Activated naive CD8-positive, alpha-beta T cell (primary cell): ENCODE measurements around the gene CXorf65.

ENCODE experiments used
- H3K27ac Mint-ChIP-seq: one replicate; pipeline ENCODE4 v1.8.0; 2021; ENCODE audit warnings: mixed read lengths
- H3K27me3 Mint-ChIP-seq: one replicate; pipeline ENCODE4 v1.8.0; 2021; ENCODE audit warnings: mixed read lengths
- H3K36me3 Mint-ChIP-seq: one replicate; pipeline ENCODE4 v1.8.0; 2021; ENCODE audit warnings: mixed read lengths
- H3K4me1 Mint-ChIP-seq: one replicate; pipeline ENCODE4 v1.8.0; 2021; ENCODE audit warnings: low read depth, mixed read lengths
- H3K4me3 Mint-ChIP-seq: one replicate; pipeline ENCODE4 v1.8.0; 2021; ENCODE audit warnings: mild to moderate bottlenecking, mixed read lengths
- H3K9me3 Mint-ChIP-seq: one replicate; pipeline ENCODE4 v1.8.0; 2021; ENCODE audit warnings: low read depth, mixed read lengths

Gene CXorf65

DNA sequence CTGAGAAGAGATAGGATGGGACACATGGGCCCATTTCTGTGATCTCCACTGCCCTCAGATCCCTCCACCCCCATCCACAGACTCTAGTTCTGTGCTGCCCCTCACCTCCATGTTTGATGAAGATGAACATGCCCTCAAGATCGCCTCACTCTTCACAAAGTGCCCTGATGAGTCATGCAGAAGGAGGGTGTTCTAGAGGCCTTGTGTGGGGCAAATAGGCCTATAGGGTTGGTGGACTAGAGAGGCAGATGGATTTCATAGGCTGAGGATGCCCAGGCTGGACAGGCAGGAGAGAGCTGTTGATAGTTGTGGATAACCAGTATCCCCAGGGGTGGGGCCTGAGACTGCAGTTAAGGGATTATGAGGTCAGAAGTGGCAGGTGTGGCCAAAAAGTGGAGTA is at the start of gene CXorf65:
Gene CXorf65, minus strand, starts transcription at position 314 of the 400 bp plus-strand sequence. Its CDS starts 184 bp downstream, at position 130.
- Mint-ChIP-seq H3K4me3 (peak within 1 kb of the TSS; percentile 99), H3K27ac (peak within 1 kb of the TSS; percentile 91), H3K27me3 (no peaks in the 10 kb centered on the region), H3K36me3 (peaks cover 18% of the 10 kb centered on the region), H3K4me1 (peaks cover 63% of the 10 kb centered on the region), H3K9me3 (no peaks in the 10 kb centered on the region)

DNA sequence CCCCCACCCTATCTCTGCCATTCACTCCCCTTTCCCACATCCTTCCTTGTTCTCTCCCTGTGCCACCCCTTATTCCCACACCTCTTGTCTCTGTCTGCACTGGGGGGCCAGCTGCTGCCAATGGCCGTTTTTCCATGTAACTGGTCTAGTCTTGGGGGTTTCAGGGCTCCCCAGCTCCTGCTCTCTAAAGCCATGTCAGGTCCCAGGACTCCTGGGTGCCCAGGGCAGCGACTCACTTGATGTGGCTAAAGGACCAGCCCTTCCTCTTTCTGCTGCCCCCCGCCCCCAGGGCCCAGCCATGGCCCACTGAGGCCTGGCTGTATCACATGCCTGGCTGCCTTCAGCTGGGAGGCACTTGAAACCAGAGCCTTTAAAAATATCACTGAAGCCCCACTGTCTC is 48.1 kb upstream of the CXorf65 start:
- Mint-ChIP-seq H3K27ac (no peak overlapping the region), H3K4me3 (no peak overlapping the region), H3K9me3 (no peaks in the 10 kb centered on the region), H3K4me1 (peaks cover 9% of the 10 kb centered on the region), H3K36me3 (peaks cover 3% of the 10 kb centered on the region), H3K27me3 (no peaks in the 10 kb centered on the region)

DNA sequence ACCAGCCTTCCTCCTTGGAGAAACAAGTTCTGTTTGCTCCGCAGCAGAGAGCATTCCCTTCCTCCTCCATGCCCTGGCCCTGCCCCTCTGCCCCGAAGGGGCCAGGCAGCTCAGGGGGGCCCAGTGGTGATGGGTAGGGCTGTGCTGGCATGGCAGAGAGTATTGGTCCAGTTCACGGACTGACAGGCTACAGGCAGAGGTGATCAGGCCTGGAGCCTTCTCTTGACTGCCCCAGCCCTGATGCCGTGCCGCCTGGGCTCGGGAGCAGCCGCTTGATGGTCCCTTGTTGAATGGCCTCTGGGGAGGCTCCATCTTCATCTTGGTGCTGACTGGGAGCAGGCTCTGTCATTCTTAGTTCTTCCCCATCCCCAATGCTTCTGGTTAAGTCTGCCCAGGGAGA is 47.7 kb upstream of the CXorf65 start:
- Mint-ChIP-seq H3K9me3 (no peaks in the 10 kb centered on the region), H3K27me3 (no peaks in the 10 kb centered on the region), H3K4me1 (peaks cover 6% of the 10 kb centered on the region), H3K36me3 (peaks cover 3% of the 10 kb centered on the region), H3K27ac (no peak overlapping the region), H3K4me3 (no peak overlapping the region)

DNA sequence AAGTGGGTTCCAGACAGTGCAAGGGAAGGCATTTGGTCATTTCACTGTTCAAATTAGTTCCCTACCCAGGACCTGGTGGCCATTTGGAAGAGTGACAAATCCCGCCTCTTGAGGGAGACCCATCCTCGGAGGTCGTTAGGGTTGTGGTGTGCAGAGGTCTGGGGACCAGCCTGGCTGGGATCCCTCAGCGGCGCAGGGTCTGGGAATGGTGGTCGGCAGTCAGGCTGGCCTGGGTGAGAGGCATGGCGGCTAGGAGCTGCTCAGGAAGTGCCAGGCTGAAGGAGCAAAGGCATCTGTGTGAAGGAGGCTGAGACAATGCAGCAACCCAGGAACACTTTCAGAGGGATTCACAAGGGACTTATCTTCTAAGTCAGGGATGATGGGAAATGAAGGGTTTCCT is 44.8 kb upstream of the CXorf65 start:
- peaks cover 3% of the 10 kb centered on the region for H3K36me3 Mint-ChIP-seq
- peaks cover 3% of the 10 kb centered on the region for H3K4me1 Mint-ChIP-seq
- no peak overlapping the region for H3K4me3 Mint-ChIP-seq
- no peaks in the 10 kb centered on the region for H3K9me3 Mint-ChIP-seq
- no peak overlapping the region for H3K27ac Mint-ChIP-seq
- no peaks in the 10 kb centered on the region for H3K27me3 Mint-ChIP-seq

DNA sequence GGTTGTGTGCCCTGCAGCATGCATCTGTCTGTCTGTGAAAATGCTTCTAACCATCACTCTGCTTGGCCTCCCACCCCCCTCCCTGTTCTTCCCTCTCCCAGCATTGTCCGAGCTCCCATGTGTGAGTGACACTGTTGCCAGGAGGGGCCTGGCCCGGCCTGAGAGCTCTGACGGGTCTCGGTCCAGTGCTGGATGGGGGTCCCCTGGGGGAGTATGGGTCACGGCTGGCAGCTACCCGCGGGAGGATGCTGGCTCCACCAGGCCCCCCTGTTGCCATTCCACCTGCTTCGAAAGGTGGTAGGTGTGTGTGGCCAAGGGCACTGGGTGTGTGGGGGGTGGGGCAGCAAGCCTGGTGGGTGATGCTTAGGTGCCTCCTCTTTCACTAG is 41.7 kb upstream of the CXorf65 start:
- H3K27me3 Mint-ChIP-seq: no peaks in the 10 kb centered on the region
- H3K4me3 Mint-ChIP-seq: no peak overlapping the region
- peaks cover 12% of the 10 kb centered on the region for H3K4me1 Mint-ChIP-seq
- no peaks in the 10 kb centered on the region for H3K9me3 Mint-ChIP-seq
- H3K27ac Mint-ChIP-seq: no peak overlapping the region
- H3K36me3 Mint-ChIP-seq: no peaks in the 10 kb centered on the region

DNA sequence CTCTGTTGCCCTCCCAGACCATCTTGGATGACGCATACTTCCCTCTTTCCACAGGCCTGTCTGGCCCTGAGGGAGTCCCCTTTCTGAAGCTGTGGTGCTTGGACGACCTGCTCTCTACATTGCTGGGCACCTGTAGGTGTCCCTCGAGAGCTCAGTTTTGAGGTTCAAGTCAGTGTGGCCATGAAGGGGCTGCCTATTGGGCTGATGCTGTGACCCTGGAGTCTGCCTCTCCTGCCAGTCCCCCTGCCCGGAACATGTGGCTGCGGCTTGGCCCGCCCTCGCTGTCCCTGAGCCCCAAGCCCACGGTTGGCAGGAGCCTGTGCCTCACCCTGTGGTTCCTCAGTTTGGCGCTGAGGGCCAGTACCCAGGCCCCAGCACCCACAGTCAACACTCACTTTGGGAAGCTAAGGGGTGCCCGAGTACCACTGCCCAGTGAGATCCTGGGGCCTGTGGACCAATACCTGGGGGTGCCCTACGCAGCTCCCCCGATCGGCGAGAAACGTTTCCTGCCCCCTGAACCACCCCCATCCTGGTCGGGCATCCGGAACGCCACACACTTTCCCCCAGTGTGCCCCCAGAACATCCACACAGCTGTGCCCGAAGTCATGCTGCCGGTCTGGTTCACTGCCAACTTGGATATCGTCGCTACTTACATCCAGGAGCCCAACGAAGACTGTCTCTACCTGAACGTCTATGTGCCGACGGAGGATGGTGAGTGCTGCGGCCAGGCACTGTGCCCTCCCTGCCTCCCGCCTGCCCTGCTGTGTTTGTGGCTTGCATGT is 41.1 kb upstream of the CXorf65 start:
- no peak overlapping the region for H3K4me3 Mint-ChIP-seq
- H3K27ac Mint-ChIP-seq: no peak overlapping the region
- peaks cover 12% of the 10 kb centered on the region for H3K4me1 Mint-ChIP-seq

DNA sequence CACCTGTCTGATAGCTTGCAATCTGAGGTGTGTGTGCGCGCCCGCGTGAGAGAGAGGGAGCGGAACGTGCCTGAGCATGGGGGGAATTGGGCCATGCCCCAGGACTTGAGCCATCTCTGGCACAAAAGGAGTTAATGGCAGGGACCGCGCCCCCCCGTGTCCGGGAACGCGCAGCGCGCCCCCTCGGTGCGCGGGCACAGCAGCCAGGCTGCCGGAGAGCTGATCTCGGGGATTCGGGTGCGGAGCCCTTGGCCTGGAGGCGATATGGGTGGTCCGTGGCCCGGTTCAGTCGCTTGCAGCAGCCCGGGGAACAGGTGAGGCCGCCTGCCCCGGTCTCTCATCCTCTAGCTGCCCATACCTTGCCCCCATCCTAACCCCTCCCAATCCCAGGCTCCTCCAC is 38.1 kb upstream of the CXorf65 start, which contains the start of gene NLGN3:
Gene NLGN3, plus strand, starts transcription at position 191 of the 400 bp plus-strand sequence. CDS start 2,909 bp downstream, outside the sequence.
- Mint-ChIP-seq H3K27me3 (no peaks in the 10 kb centered on the region), H3K4me1 (peaks cover 12% of the 10 kb centered on the region), H3K36me3 (no peaks in the 10 kb centered on the region), H3K27ac (no peak within 1 kb of the TSS), H3K9me3 (no peaks in the 10 kb centered on the region), H3K4me3 (no peak within 1 kb of the TSS)

More for the DNA sequence above, 41.1 kb upstream of the CXorf65 start:
- Mint-ChIP-seq H3K9me3 (no peaks in the 10 kb centered on the region), H3K27me3 (no peaks in the 10 kb centered on the region), H3K36me3 (no peaks in the 10 kb centered on the region)

DNA sequence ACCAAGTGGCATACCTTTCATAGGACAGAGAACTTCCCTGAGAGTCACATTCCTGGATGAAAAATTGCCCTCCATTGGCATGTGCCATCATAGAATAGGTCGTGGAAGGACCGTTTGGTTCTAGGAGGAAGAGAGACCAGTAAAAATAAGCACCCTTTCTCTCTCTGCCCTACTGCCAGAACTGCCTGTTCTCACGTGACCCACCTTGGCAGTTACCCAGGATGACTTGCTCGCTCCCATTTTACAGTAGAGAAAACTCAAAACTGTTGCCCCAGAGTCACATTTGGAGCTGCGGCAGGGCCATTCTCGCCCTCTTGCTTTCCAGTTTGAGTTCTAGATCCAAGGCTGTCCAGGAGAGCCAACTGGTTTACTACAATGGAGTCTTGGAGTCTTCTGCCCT is 37.0 kb upstream of the CXorf65 start:
- H3K4me1 Mint-ChIP-seq: peaks cover 20% of the 10 kb centered on the region
- no peak overlapping the region for H3K27ac Mint-ChIP-seq
- H3K36me3 Mint-ChIP-seq: peaks cover 4% of the 10 kb centered on the region
- H3K27me3 Mint-ChIP-seq: no peaks in the 10 kb centered on the region
- H3K9me3 Mint-ChIP-seq: no peaks in the 10 kb centered on the region
- no peak overlapping the region for H3K4me3 Mint-ChIP-seq

DNA sequence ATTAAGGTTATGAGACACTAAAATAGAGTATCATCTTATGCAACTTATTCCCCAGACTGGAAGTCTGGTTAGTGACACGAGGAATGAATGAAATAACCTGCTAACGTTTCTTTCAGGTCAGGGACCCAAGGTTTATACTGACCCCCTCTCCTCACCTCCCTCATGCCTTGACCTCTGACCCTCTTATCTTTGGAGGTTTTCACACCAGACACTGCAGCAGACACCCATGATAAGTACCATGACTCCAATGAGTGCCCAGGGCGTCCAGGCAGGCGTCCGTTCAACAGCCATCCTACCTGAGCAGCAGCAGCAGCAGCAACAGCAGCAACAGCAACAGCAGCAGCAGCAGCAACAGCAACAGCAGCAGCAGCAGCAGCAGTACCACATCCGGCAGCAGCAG is 33.9 kb upstream of the CXorf65 start:
- H3K27ac Mint-ChIP-seq: no peak overlapping the region
- no peak overlapping the region for H3K4me3 Mint-ChIP-seq
- no peaks in the 10 kb centered on the region for H3K27me3 Mint-ChIP-seq
- peaks cover 14% of the 10 kb centered on the region for H3K4me1 Mint-ChIP-seq
- no peaks in the 10 kb centered on the region for H3K9me3 Mint-ChIP-seq
- H3K36me3 Mint-ChIP-seq: peaks cover 4% of the 10 kb centered on the region

DNA sequence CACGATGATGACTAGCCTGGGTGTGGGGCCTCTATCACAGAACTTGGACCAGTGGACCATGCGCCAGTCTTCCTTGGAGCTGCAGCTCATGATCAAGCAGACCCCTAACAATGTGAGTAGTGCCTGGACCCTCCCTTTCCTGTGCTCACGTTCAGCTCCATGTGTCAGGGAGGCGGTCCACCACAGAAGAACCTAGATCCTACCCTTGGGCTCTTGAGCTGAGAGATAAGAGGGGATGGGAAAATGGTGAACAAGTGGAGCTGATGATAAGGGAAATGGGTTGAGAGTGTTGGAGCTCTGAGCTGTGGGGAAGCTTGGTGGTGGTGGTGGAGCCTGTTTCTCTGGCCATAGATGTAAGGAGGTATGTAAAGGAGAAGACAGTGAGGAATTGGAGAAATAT is 25.0 kb upstream of the CXorf65 start:
- peak overlapping the region; percentile 28 for H3K27ac Mint-ChIP-seq
- H3K4me1 Mint-ChIP-seq: peaks cover 17% of the 10 kb centered on the region
- H3K36me3 Mint-ChIP-seq: peaks cover 7% of the 10 kb centered on the region
- H3K27me3 Mint-ChIP-seq: no peaks in the 10 kb centered on the region
- no peaks in the 10 kb centered on the region for H3K9me3 Mint-ChIP-seq
- no peak overlapping the region for H3K4me3 Mint-ChIP-seq

DNA sequence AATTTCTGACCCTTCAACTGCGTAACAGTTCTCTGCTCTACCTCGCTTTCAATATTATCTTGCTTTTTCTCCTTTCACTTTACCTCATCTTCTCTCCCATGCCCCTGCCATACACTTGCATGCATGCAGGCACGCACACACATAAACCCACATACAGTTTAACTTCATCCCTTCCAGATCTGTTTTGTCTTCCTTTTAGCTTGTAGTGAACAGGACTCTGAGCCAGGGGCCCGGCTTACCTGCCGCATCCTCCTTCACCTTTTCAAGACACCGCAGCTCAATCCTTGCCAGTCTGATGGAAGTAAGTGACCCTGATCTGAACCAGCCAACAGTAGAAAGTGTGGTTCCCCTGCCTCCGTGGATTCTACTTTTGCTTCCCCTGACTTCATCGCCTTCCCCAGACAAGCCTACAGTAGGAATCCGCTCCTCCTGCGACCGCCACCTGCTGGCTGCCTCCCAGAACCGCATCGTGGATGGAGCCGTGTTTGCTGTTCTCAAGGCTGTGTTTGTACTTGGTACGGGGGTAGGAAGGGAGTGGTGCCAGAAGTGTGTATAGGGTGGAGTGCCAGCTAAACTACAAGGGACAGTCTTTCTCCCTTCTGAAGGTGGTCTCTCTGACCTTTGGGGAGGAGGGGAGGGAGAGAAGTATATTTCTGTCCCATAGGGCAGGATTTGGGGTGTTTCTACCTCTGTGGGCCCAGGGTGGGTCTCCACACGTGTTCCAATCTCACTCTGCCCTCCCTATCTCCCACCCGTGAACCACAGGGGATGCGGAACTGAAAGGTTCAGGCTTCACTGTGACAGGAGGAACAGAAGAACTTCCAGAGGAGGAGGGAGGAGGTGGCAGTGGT is 22.6 kb upstream of the CXorf65 start:
- H3K4me1 Mint-ChIP-seq: peaks cover 18% of the 10 kb centered on the region
- peaks cover 5% of the 10 kb centered on the region for H3K36me3 Mint-ChIP-seq
- H3K4me3 Mint-ChIP-seq: peak overlapping the region; percentile 61

DNA sequence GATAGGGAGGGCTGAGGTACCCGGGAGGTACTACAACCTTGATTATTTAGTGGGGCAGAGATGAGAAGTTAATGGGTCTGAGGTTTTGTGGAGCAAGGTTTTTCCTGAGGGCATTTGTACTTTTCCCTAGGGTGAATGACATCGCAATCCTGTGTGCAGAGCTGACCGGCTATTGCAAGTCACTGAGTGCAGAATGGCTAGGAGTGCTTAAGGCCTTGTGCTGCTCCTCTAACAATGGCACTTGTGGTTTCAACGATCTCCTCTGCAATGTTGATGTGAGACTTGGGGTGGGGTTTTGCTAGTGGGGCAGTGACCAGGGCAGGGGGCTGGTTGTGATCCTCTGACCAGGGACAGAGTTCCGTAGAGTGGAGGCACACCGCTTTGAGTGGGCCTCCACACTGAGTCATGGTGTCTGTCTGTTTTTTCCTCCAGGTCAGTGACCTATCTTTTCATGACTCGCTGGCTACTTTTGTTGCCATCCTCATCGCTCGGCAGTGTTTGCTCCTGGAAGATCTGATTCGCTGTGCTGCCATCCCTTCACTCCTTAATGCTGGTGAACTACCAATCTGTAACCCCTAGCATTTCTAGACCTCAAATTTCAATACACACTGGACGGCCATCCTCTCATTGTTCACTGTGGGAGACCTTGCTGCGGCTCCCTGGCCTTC is 21.8 kb upstream of the CXorf65 start:
- H3K27ac Mint-ChIP-seq: peak overlapping the region; percentile 76
- peaks cover 5% of the 10 kb centered on the region for H3K36me3 Mint-ChIP-seq
- peaks cover 18% of the 10 kb centered on the region for H3K4me1 Mint-ChIP-seq
- H3K27me3 Mint-ChIP-seq: no peaks in the 10 kb centered on the region
- H3K4me3 Mint-ChIP-seq: no peak overlapping the region
- H3K9me3 Mint-ChIP-seq: no peaks in the 10 kb centered on the region

More for the DNA sequence above, 22.6 kb upstream of the CXorf65 start:
- H3K27me3 Mint-ChIP-seq: no peaks in the 10 kb centered on the region
- peak overlapping the region; percentile 76 for H3K27ac Mint-ChIP-seq
- H3K9me3 Mint-ChIP-seq: no peaks in the 10 kb centered on the region

DNA sequence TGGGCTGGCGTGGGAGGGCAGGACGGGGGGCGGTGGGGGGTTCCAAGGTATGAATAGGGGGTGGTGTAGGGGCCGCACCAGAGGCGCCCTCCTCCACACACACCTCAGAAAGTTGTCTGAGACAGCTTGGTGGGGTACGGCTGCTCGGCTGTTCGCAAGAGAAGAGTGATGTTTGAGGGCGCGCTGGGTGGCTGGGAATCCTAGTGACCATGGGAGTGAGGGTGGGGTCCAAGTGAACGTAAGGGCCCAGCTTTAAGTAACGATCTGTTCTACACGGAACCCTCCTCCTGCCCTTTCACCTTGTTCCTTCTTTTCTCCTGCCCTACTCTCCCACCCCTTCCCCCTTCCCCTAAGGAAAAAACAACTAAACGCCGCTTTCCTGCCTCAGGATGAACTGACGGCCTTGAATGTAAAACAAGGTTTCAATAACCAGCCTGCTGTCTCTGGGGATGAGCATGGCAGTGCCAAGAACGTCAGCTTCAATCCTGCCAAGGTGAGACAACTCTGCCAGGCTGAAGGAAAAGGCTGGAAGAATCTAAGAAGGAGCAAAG is 12.5 kb upstream of the CXorf65 start:
- H3K4me3 Mint-ChIP-seq: peak overlapping the region; percentile 88
- no peaks in the 10 kb centered on the region for H3K9me3 Mint-ChIP-seq
- peak overlapping the region; percentile 73 for H3K27ac Mint-ChIP-seq
- no peaks in the 10 kb centered on the region for H3K36me3 Mint-ChIP-seq
- H3K4me1 Mint-ChIP-seq: peaks cover 26% of the 10 kb centered on the region
- H3K27me3 Mint-ChIP-seq: no peaks in the 10 kb centered on the region

DNA sequence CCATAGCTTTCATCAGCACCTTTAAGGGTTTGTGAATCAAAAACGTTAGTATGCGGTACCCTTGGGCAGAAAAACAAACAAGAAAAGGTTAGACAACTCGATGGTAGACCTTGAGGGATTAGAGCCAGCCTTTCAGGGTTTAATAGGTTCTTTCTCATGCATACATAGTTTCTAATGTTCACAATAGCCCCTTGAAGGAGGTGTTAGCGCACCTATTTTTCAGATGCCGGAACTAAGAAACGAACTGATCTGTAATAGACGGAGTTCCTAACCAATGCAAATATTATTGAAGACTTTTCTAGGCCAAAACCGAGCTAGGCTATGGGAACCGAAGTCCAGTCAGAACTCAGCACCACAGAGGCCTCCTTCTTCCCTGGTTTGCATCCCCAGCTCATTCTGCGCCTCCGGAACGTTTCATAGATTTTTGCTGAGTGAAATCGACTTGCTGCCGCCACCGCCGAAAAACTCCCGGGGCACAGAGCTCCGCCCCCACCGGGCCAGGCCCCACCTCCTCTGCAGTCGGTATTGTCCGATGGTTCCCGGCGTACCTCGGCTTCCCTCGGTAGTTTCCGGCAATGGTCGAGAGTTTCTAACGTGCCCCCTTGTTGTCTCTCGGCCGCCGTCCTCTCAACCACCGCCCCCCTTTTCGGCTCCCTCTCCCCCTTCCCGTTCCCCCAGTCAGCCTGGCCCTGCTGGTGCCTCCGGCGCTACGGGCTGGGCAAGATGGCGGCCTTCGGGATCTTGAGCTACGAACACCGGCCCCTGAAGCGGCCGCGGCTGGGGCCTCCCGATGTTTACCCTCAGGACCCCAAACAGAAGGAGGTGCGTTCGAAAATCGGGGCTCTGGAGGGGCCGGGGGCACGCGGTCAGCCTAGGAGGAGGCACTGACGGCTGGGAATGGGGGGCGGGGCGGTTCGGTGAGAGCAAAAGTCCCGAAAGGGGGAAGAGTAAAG is 11.8 kb upstream of the CXorf65 start, which contains the start of gene MED12:
Gene MED12, plus strand, starts transcription at position 565 of the 953 bp plus-strand sequence. Its CDS starts 159 bp downstream, at position 724.
- H3K36me3 Mint-ChIP-seq: no peaks in the 10 kb centered on the region
- H3K27me3 Mint-ChIP-seq: no peaks in the 10 kb centered on the region
- no peaks in the 10 kb centered on the region for H3K9me3 Mint-ChIP-seq
- peak within 1 kb of the TSS; percentile 88 for H3K4me3 Mint-ChIP-seq
- peaks cover 31% of the 10 kb centered on the region for H3K4me1 Mint-ChIP-seq
- H3K27ac Mint-ChIP-seq: peak within 1 kb of the TSS; percentile 91
